HG02938 (cell line): Measurements from ENCODE around the gene BTF3.

ENCODE experiments used
- ATAC-seq: cut with Tn5 transposase; IDR thresholded peaks from one replicate; pipeline ENCODE4 v1.9.1; 2021; ENCODE audit warnings: mild to moderate bottlenecking, moderate library complexity; ENCODE audit not compliant: unreplicated experiment

The BTF3 gene

DNA sequence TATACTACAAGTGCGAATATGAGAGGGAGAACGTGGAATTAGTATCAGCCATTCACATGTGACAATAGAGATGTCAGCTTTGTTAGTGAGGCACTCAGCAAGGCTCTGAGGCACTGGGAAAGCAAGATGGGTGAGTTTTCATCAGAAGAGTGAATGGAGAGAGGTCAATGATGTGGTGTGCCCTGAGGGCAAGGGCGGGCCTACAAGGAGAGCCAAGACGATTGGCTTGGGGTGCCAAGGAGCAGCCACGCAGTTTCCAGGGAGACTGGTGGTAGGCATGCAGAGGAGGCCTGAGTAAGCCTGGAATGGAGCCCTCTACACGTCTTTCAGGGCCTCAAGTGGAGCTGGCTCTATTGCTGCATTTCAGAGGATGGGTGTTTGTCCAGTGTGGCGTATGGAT lies 24.7 kb downstream of the BTF3 start:
- ATAC-seq, result no peak

- no peak for ATAC-seq
These were observed 25.6 kb downstream of the BTF3 start for GRCh38 chr5:73523861-73524260.

DNA sequence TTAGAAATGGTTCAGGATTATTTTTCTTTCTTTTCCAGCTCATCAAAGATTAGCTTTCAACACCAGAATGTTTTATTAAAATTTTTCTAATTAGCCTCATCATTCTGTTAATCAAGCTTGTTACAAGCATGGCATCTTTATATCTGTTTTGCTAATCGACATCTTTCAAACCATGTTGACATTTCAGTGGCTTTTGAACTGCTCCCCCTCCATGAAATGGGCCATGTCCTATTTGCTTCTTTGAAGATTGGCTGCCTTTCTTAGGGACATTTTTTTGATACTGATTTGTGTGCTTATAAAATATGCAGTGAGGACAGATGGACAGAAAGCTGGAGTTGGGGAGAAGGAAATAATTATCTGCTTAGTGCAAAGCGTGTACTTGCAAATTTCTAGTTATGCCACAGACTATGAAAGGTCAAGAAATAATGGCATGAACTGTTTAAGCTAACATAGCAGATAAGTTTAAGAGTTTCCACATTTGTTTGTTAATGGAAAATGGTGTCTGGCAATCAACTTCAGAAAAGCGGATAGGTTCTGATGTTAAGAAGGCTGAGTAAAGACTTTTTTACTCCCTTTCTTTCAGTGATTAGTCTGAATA lies 27.5 kb downstream of the BTF3 start:
- no peak for ATAC-seq

- ATAC-seq, result no peak
These were observed 30.0 kb downstream of the BTF3 start for GRCh38 chr5:73528248-73528647.

DNA sequence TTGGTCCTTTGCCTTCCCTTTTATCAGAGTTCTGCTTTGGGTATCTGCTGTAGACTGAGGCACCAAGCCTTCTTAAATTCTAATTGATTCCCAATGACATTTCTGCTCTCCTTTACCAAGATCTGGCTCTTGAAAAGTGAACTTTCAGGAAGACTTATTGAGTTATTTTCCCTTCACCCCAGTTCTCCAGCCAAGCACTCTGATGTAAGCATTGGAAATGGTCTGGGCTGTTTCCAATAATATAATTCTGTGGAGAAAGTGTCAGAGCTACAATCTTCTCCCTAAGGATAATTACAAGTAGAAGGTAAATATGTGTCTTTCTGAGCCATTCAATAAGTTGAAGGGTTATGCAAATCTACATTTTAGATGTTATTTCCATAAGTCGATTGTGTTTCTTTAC lies 30.8 kb downstream of the BTF3 start:
- ATAC-seq, result no peak

- ATAC-seq, result no peak
These were observed 33.1 kb downstream of the BTF3 start for GRCh38 chr5:73531356-73531755.

GRCh38 chr5:73532195-73532594 lies 34.0 kb downstream of the BTF3 start:
- no peak for ATAC-seq

GRCh38 chr5:73534011-73534644 lies 35.9 kb downstream of the BTF3 start:
- no peak for ATAC-seq

- no peak for ATAC-seq
These were observed 36.7 kb downstream of the BTF3 start for GRCh38 chr5:73534971-73535370.

GRCh38 chr5:73539730-73540129 lies 41.5 kb downstream of the BTF3 start:
- no peak for ATAC-seq

DNA sequence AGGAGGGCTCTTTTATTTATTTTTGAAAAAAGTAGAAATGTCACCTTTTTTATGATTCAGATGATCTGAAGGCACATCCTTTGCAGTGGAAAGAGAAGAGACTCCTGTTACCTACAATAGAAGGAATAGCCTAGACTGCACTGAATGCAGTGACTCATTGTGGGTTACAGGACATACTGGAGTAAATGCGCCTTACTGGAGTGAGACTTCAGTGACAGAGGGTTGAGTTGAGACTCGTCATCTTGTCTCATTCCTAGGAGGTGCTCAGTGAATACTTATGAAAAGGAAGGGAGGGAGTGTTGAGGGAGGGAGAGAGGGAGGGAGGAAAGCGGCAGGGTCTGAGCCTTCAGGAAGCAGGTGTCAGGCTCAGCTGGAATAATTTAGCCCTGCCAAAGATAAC lies 42.0 kb downstream of the BTF3 start:
- ATAC-seq, result no peak

DNA sequence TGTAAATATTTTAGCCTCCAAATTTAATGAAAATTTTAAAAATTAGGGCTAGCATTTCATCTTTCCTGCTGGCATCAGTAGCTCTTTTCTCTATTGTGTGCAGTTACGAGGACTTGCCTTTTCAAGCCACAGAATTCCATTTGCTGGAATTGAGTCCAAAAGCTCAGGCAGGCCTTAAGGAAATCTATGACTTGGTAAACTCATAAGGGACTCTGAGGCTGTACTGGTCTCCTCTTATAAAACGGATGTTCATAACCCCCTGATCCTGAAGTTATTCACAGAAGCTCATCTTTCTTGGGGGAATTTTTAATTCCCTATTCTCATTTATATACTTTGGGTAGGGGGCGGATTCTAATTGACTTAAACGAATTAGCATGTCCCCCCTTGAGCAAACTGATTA lies 43.8 kb downstream of the BTF3 start:
- no peak for ATAC-seq

DNA sequence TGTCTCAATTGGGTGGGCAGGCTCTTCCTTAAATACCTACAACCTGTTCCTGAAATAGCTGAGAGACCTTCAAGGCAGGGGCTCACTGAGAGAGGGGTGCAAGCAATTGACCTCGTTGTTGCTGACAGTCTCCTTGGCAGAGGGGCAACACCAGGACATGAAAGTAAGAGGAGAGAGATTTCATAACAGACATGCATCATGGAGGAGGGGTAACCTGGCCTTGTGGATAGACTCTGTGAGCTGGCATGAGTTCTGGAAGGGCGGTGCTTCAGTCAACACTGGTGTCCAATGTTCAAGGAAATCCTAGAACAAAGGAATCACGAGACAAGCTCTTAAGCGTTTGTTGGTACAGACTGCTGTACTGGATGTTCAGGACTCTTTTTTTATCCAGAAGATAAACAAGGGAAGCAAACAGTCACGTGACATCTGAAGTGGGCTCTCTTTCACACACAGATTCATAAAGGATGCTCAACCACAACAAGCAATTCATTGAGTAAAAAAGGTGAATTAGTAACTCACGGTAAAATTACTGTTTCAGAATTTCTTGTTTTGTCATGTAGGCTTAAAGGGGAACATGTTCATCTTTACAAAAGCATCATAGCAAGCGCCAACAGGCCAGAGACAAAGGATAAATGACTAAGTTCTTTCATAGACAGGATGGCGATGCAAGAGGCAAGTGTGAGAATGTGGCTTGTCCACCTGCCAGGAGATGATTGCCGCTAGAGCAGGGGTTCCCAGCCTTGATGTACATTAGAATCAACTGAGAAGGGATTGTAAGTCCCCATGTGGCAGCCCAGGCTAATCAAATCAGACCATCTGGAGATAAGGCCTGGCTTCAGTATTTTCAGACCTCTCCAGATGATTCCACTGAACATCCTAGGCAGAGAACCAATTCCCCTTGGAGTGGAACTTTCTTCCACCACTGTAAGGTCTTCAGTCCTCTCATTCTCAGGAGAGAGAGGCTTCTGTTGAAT lies 46.5 kb downstream of the BTF3 start:
- ATAC-seq, result no peak

DNA sequence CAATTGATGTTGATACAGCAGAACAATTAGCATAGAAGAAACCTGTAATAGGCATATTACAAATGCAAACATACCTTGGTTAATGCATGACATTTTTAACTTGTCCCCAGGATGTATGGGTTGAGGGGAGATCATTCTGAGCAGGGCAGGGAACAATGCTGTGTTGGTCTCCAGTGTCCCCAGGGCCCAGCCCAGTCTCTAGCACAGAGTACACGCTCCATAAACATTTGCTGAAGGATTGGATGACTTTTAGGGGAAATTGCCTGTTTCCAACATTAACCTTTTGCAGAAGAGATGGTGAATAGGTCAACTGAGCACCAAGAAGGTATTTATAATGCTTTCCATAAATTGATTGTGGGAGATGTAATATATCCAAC lies 47.1 kb downstream of the BTF3 start:
- ATAC-seq, result no peak

- no peak for ATAC-seq
These were observed 51.8 kb downstream of the BTF3 start for GRCh38 chr5:73550016-73550415.

- no peak for ATAC-seq
These were observed 54.4 kb downstream of the BTF3 start for GRCh38 chr5:73552642-73553041.
